HK-2 (cell line): ENCODE results near the gene TBC1D10A.
"Not testable (repeated sequence)": the region's sequence is repeated elsewhere in the genome, so short reads cannot be mapped to it uniquely, and the experiment has no call there.

Experiments
- DNase-seq: peaks from one replicate; pipeline ENCODE4 v3.0.0-alpha.2; 2018; ENCODE audit not compliant: unreplicated experiment

The TBC1D10A gene

GRCh38 chr22:30347255-30347892 lies 20.6 kb upstream of the TBC1D10A start:
- DNase-seq = no peak

GRCh38 chr22:30344447-30345200 lies 17.9 kb upstream of the TBC1D10A start:
- DNase-seq = no peak

- DNase-seq = no peak
Measured at GRCh38 chr22:30340911-30341685, 14.4 kb upstream of the TBC1D10A start.

GRCh38 chr22:30338802-30339201 lies 12.1 kb upstream of the TBC1D10A start:
- no peak for DNase-seq

- DNase-seq = not testable (repeated sequence)
Measured at GRCh38 chr22:30338341-30338740, 11.6 kb upstream of the TBC1D10A start.

- DNase-seq = no peak
Measured at GRCh38 chr22:30337461-30337778, 10.7 kb upstream of the TBC1D10A start.

GRCh38 chr22:30336752-30337460 lies 10.2 kb upstream of the TBC1D10A start:
- no peak for DNase-seq

GRCh38 chr22:30335236-30335635 lies 8.5 kb upstream of the TBC1D10A start:
- DNase-seq = no peak

- no peak for DNase-seq
Measured at GRCh38 chr22:30334646-30335045, 7.9 kb upstream of the TBC1D10A start.

GRCh38 chr22:30333707-30334087 lies 7.0 kb upstream of the TBC1D10A start:
- no peak for DNase-seq

GRCh38 chr22:30332994-30333706 lies 6.4 kb upstream of the TBC1D10A start:
- DNase-seq = no peak

GRCh38 chr22:30332551-30332950 lies 5.8 kb upstream of the TBC1D10A start:
- DNase-seq = no peak

GRCh38 chr22:30328466-30329049 lies 1.8 kb upstream of the TBC1D10A start:
- DNase-seq = no peak

- peak; percentile 13 for DNase-seq
Measured at GRCh38 chr22:30327864-30328345, 1.2 kb upstream of the TBC1D10A start.

GRCh38 chr22:30326255-30326705 lies 461 bp downstream of the TBC1D10A start:
- peak; percentile 46 for DNase-seq

- DNase-seq = no peak
Measured at GRCh38 chr22:30325724-30326254, 952 bp downstream of the TBC1D10A start.

GRCh38 chr22:30325065-30325720 lies 1.5 kb downstream of the TBC1D10A start:
- peak; percentile 64 for DNase-seq

GRCh38 chr22:30324014-30324730 lies 2.6 kb downstream of the TBC1D10A start:
- DNase-seq = no peak

- DNase-seq = no peak
Measured at GRCh38 chr22:30323246-30323645, 3.5 kb downstream of the TBC1D10A start.
